ENCODE data around the gene DBN1.

DBN1 gene

DNA sequence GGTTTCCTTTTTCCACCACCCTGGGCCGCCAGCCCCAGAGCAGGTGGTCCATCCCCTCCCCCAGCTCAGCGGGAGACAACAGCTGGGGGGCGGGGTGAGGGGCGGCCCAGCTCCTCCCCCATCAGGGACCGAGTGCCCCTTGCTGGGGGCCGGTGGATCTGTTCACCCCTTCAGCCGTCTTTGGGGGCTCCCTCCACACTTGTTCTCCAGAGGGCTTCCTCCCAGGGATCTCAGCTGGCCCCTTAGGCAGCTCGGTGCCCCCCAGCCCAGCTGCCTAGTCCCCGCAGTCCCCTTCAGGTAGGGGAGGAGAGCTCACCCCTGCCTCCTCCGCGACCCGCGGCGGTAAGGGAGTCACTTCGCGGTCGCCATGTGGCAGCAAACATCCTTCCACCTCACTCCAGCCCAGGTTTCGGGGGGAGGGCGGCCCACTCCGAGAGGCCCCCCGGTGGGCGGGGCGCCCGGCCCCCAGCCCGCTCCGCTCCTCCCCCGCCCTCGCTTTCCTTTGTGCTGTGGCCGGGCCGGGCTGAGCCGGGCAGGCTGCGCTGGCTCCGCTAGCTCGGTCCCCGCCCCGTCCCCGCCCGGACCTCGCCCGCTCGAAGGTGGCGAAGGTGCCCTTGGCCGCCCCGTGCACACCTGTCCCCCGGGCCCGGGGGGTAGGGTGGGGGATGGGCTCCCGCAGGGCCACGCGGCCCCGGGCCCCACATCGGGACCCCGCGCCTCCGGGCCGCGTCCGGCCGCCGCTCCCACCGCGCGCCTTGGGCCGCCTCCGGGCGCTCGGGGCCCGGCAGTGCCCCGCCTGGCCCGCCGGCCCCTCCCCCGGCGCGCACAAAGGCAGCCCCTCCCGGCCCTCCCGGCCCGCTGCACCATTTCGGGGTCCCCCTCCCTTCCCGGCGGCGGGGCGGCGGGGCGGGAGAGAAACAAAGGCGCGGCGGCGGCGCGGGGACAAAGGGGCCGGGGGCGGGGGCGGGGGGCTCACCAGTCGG, 683 bp downstream of the DBN1 start:
- no peak for DNase-seq

DNA sequence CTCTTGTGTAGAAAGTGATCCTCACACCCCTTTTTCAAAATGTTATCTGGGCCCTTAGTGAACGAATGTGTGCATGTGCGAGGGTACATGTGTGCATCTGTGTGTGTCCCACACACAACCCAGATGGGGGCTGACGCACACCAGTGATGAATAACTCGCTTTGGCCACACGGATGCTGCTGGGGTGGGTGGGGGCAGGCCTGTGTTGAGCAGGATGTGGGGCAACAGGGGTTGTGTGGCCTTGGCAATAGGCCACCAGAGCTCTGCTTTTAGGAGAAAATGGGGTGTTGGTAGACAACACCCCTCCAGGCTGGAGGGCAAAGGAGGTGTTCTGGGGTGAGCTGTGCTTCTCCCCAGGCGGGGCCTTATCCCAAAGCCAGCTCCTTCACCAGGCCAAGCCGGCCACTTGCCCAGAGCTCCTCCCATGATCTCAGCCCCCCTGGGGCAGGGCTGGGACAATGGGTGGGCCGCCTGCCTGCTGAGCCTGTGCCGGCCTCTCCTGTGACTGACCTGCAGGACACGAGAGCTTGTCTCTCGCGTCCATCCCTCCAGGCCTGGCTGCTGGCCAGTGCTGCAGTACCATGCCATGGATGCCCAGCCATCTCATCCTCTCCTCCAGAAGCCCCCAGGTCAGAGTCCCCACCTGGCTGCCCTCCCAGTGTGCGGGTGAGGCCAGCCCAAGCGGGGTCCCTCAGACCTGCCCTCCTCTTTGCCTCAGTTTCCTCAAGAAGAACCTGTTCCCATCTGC, 1.7 kb downstream of the DBN1 start:
- DNase-seq = no peak

GRCh38 chr5:177470759-177471536, 2.5 kb downstream of the DBN1 start:
- no peak for DNase-seq

- no peak for DNase-seq
Observed at GRCh38 chr5:177469750-177470525, 3.5 kb downstream of the DBN1 start.

- DNase-seq = no peak
Observed at GRCh38 chr5:177468685-177469628, 4.5 kb downstream of the DBN1 start.

GRCh38 chr5:177468329-177468684, 5.1 kb downstream of the DBN1 start:
- DNase-seq = no peak

DNA sequence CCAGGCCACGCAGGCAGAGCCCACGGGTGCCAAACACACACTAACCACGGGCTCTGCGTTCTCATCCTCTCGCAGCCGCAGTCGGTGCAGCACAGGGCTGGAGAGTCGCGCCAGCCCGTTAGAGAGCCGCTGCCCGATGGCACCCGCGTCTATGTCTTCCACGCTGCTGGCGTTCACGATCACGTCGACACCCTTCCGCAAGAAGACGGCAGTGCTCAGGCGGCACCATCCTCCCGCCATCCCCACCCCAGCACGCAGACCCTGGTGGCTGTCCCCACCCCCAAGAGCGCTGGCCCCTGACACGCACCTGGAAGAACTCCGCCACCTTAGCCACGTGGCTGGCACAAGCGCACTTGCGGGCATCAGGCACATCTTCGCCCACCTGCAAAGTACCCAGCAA, 6.0 kb downstream of the DBN1 start:
- no peak for DNase-seq

DNA sequence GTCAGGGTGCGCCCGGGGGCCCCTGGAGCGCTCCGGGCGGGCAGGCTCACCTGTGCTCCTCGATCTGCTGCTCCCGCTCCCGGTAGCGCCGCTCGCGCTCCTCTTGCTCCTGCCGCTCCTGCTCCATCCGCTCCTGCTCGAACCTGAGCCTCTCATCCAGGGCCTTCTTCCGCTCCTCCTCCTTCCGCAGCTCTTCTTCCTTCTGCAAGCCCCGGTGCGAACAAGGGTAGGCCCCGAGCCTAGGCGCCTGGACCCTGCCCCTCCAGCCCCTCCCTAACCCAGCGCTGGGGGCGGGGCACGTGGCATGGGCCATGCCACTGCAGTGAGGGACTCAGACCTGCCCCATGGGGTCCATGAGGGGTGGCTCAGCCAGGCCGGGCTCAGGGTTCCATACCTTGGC, 6.6 kb downstream of the DBN1 start:
- no peak for DNase-seq

- DNase-seq = no peak
Observed at GRCh38 chr5:177465044-177465443, 8.4 kb downstream of the DBN1 start.

- peak; percentile 83 for DNase-seq
Observed at GRCh38 chr5:177462021-177462670, 11.3 kb downstream of the DBN1 start.

GRCh38 chr5:177459819-177460628, 13.4 kb downstream of the DBN1 start:
- no peak for DNase-seq

DNA sequence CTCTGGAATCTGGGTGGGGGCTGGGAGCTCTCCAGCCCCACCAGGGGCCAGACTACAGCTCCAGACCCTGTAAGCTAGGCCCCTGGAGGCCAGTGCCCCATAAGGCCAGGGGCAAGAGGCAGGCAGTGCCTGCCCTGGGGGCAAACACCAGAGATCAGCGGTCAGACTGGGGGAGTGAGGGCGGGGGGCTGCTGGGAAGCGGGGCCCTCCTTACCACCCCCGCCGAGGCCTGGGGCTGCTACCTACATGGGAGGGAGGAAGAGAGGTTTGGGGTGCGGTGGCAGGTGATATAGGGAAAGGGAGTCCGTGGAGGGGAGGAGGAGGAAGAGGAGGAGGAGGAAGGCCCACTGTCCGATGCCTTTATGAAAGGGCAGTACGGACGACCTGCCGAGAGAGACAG, 14.1 kb downstream of the DBN1 start:
- DNase-seq = no peak

- no peak for DNase-seq
Observed at GRCh38 chr5:177458912-177459350, 14.5 kb downstream of the DBN1 start.

DNA sequence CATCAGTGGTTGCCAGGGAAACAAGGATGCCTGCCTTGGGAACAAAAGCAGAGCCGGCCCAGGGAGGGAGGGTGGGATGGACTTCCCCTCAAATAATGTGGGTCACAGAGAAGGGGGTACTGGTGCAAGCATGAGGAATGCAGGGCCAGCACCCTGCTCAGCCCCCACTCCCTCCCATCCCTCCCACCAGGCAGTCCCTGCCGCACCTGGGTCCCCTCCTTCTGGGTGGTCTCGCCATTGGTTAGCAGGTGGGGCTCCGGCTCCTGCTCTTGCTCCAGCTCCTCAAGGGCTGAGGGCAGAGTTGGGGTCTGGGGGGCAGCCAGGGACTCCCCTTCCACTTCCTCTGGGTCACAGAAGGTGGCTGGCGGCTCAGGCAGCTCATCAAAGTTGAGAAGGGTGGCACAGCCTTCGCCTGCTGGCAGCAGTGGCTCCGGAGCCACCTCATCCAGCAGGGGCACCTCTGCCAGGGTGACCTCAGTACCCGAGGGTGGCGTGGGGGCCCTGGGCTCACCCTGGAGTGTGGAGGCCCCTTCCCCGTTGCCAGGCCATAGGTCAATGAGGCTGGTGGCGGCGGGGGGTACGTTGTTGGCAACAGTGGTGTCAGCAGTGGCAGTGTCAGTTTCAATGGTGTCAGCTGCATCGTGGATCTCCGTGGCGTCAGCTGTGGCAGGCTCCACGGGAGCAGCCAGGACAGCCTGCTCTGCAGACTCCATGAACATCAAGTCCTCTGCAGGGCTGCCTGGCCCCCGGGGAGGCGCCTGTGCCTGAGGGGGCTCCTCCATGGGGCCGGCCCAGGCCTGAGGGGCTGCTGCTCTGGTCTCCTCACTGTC, 15.4 kb downstream of the DBN1 start:
- no peak for DNase-seq

DNA sequence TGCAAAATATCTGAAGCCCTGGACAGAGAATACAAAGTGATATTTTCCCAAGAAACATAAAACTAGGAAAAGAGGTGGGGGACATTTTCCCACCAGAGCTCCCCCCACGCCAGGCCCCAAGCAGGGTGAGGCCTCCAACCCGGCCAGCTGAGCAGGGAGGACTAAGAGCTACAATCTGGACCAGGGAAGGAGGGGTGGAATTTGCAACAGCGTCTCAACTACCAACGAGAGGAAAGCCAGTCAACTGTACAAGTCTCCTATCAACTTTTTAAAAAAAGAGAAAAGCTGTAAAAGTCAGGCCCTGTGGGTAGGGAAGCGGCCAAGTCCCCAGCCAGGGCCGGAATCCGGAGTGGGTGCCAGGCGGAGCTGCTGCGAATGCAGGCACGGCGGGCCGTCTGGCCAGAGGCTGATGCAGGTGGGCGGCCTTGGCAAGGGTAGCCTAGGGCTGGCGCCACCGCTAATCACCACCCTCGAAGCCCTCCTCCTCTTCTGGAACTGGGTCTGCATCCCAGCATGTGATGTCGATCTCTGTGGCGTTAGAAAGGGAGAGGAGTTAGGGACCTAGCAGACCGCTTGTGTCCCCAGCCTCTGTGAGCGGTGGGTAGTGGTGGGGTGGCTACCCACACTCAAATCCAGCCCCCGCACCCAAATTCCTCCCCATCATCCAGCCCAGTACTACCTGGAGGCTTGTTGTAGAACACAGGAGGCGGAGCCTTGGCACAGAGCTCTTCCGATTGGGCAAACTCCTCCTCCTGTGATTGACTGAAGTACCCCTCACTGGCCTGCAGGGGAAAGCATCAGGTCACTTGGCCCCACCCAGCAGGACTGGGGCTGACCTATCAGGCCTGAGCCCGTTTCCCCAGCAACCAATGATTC, 16.2 kb downstream of the DBN1 start:
- DNase-seq = peak; percentile 98

- DNase-seq = no peak
Observed at GRCh38 chr5:177456591-177456964, 16.9 kb downstream of the DBN1 start.

DNA sequence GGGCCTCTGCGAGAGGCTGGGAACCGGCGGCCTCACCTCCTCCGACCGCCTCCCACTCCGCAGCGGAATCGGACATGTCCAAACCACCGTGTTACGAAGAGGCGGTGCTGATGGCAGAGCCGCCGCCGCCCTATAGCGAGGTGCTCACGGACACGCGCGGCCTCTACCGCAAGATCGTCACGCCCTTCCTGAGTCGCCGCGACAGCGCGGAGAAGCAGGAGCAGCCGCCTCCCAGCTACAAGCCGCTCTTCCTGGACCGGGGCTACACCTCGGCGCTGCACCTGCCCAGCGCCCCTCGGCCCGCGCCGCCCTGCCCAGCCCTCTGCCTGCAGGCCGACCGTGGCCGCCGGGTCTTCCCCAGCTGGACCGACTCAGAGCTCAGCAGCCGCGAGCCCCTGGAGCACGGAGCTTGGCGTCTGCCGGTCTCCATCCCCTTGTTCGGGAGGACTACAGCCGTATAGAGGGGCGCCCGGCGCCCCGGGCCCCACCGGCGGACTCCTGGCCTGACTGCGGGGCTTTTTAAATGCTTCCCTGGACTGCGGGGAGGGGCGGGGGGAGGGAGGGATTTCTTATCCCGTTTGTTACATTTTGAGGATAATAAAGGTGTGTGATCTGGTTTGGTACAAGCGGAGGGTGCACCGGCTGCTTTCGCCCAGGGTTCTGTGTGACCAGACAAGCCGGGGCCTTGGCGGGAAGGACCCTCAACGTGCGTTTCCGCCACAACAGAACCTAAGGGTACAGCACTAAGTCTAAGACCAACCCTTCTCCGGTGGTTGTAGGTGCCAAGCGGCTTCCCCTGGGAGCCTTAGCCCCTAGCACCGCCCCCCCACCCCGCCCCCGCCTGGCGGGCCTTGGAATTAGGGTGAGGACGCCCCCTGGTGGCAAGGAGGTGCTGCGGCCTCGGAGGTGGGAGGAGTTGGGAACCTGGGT, 17.5 kb downstream of the DBN1 start:
- DNase-seq = peak; percentile 73
